Activated naive CD4-positive, alpha-beta T cell treated with anti-CD3 and anti-CD28 coated beads, Interleukin-2, amount 50 U/mL, for 24 hours (primary cell): Measurements from ENCODE around the gene MYOZ2.

Experiments used
- H3K27ac Mint-ChIP-seq: one replicate; pipeline ENCODE4 v1.8.0; 2021; ENCODE audit warnings: mild to moderate bottlenecking, mixed read lengths
- H3K27me3 Mint-ChIP-seq: one replicate; pipeline ENCODE4 v1.8.0; 2021; ENCODE audit warnings: mixed read lengths
- H3K36me3 Mint-ChIP-seq: one replicate; pipeline ENCODE4 v1.8.0; 2021; ENCODE audit warnings: mixed read lengths
- H3K4me1 Mint-ChIP-seq: one replicate; pipeline ENCODE4 v1.8.0; 2021; ENCODE audit warnings: mixed read lengths
- H3K4me3 Mint-ChIP-seq: one replicate; pipeline ENCODE4 v1.8.0; 2021; ENCODE audit warnings: mild to moderate bottlenecking, mixed read lengths
- H3K9me3 Mint-ChIP-seq: one replicate; pipeline ENCODE4 v1.8.0; 2021; ENCODE audit warnings: mixed read lengths

Gene MYOZ2

GRCh38 chr4:119135721-119136121, at the start of gene MYOZ2:
Gene MYOZ2, plus strand, starts transcription at chr4:119135832. Its CDS starts 694 bp downstream, at chr4:119136526.
- Mint-ChIP-seq H3K27me3 (no peaks in the 10 kb centered on the region), H3K9me3 (no peaks in the 10 kb centered on the region), H3K4me1 (peaks cover 40% of the 10 kb centered on the region), H3K27ac (no peak within 1 kb of the TSS), H3K4me3 (no peak within 1 kb of the TSS), H3K36me3 (no peaks in the 10 kb centered on the region)

- Mint-ChIP-seq H3K36me3 (no peaks in the 10 kb centered on the region), H3K27me3 (no peaks in the 10 kb centered on the region), H3K9me3 (no peaks in the 10 kb centered on the region), H3K4me1 (no peaks in the 10 kb centered on the region), H3K27ac (no peak overlapping the region), H3K4me3 (no peak overlapping the region)
Measured at GRCh38 chr4:119087121-119087520, 48.5 kb upstream of the MYOZ2 start.

- no peak overlapping the region for H3K27ac Mint-ChIP-seq
- no peaks in the 10 kb centered on the region for H3K4me1 Mint-ChIP-seq
- H3K4me3 Mint-ChIP-seq, result no peak overlapping the region
- no peaks in the 10 kb centered on the region for H3K9me3 Mint-ChIP-seq
- H3K36me3 Mint-ChIP-seq, result no peaks in the 10 kb centered on the region
- H3K27me3 Mint-ChIP-seq, result no peaks in the 10 kb centered on the region
Measured at GRCh38 chr4:119087656-119088055, 48.0 kb upstream of the MYOZ2 start.

GRCh38 chr4:119093042-119093827, 42.4 kb upstream of the MYOZ2 start:
- no peak overlapping the region for H3K27ac Mint-ChIP-seq
- peaks cover 1% of the 10 kb centered on the region for H3K27me3 Mint-ChIP-seq
- H3K36me3 Mint-ChIP-seq, result no peaks in the 10 kb centered on the region
- H3K4me3 Mint-ChIP-seq, result no peak overlapping the region
- H3K9me3 Mint-ChIP-seq, result no peaks in the 10 kb centered on the region
- peaks cover 4% of the 10 kb centered on the region for H3K4me1 Mint-ChIP-seq

- H3K36me3 Mint-ChIP-seq, result no peaks in the 10 kb centered on the region
- H3K27ac Mint-ChIP-seq, result no peak overlapping the region
- peaks cover 3% of the 10 kb centered on the region for H3K27me3 Mint-ChIP-seq
- no peaks in the 10 kb centered on the region for H3K9me3 Mint-ChIP-seq
- H3K4me3 Mint-ChIP-seq, result no peak overlapping the region
- H3K4me1 Mint-ChIP-seq, result peaks cover 4% of the 10 kb centered on the region
Measured at GRCh38 chr4:119097282-119097900, 38.2 kb upstream of the MYOZ2 start.

- Mint-ChIP-seq H3K27ac (no peak overlapping the region), H3K9me3 (no peaks in the 10 kb centered on the region), H3K36me3 (no peaks in the 10 kb centered on the region), H3K27me3 (peaks cover 3% of the 10 kb centered on the region), H3K4me3 (no peak overlapping the region), H3K4me1 (peaks cover 4% of the 10 kb centered on the region)
Measured at GRCh38 chr4:119098306-119098705, 37.3 kb upstream of the MYOZ2 start.

- H3K27ac Mint-ChIP-seq, result no peak overlapping the region
- H3K36me3 Mint-ChIP-seq, result no peaks in the 10 kb centered on the region
- no peak overlapping the region for H3K4me3 Mint-ChIP-seq
- no peaks in the 10 kb centered on the region for H3K9me3 Mint-ChIP-seq
- H3K27me3 Mint-ChIP-seq, result peaks cover 3% of the 10 kb centered on the region
- peaks cover 4% of the 10 kb centered on the region for H3K4me1 Mint-ChIP-seq
Measured at GRCh38 chr4:119099227-119099810, 36.3 kb upstream of the MYOZ2 start.

- Mint-ChIP-seq H3K27me3 (peaks cover 3% of the 10 kb centered on the region), H3K27ac (no peak overlapping the region), H3K4me3 (no peak overlapping the region), H3K9me3 (no peaks in the 10 kb centered on the region), H3K4me1 (peaks cover 10% of the 10 kb centered on the region), H3K36me3 (no peaks in the 10 kb centered on the region)
Measured at GRCh38 chr4:119100655-119101054, 35.0 kb upstream of the MYOZ2 start.

- Mint-ChIP-seq H3K4me3 (no peak overlapping the region), H3K27me3 (peaks cover 2% of the 10 kb centered on the region), H3K9me3 (no peaks in the 10 kb centered on the region), H3K27ac (no peak overlapping the region), H3K36me3 (no peaks in the 10 kb centered on the region), H3K4me1 (peaks cover 9% of the 10 kb centered on the region)
Measured at GRCh38 chr4:119103263-119103662, 32.4 kb upstream of the MYOZ2 start.

GRCh38 chr4:119104644-119105273, 30.9 kb upstream of the MYOZ2 start:
- Mint-ChIP-seq H3K9me3 (no peaks in the 10 kb centered on the region), H3K36me3 (no peaks in the 10 kb centered on the region), H3K4me3 (no peak overlapping the region), H3K4me1 (peaks cover 9% of the 10 kb centered on the region), H3K27me3 (no peaks in the 10 kb centered on the region), H3K27ac (no peak overlapping the region)

GRCh38 chr4:119105605-119106004, 30.0 kb upstream of the MYOZ2 start:
- H3K9me3 Mint-ChIP-seq, result no peaks in the 10 kb centered on the region
- no peaks in the 10 kb centered on the region for H3K36me3 Mint-ChIP-seq
- H3K27ac Mint-ChIP-seq, result no peak overlapping the region
- no peaks in the 10 kb centered on the region for H3K27me3 Mint-ChIP-seq
- H3K4me1 Mint-ChIP-seq, result peaks cover 9% of the 10 kb centered on the region
- H3K4me3 Mint-ChIP-seq, result no peak overlapping the region

GRCh38 chr4:119106036-119107000, 29.3 kb upstream of the MYOZ2 start:
- H3K27ac Mint-ChIP-seq, result no peak overlapping the region
- H3K27me3 Mint-ChIP-seq, result no peaks in the 10 kb centered on the region
- H3K9me3 Mint-ChIP-seq, result no peaks in the 10 kb centered on the region
- peaks cover 9% of the 10 kb centered on the region for H3K4me1 Mint-ChIP-seq
- no peaks in the 10 kb centered on the region for H3K36me3 Mint-ChIP-seq
- no peak overlapping the region for H3K4me3 Mint-ChIP-seq

- no peaks in the 10 kb centered on the region for H3K9me3 Mint-ChIP-seq
- no peak overlapping the region for H3K27ac Mint-ChIP-seq
- H3K36me3 Mint-ChIP-seq, result no peaks in the 10 kb centered on the region
- no peak overlapping the region for H3K4me3 Mint-ChIP-seq
- no peaks in the 10 kb centered on the region for H3K27me3 Mint-ChIP-seq
- peaks cover 8% of the 10 kb centered on the region for H3K4me1 Mint-ChIP-seq
Measured at GRCh38 chr4:119110121-119110520, 25.5 kb upstream of the MYOZ2 start.

- Mint-ChIP-seq H3K36me3 (no peaks in the 10 kb centered on the region), H3K27me3 (no peaks in the 10 kb centered on the region), H3K4me1 (peaks cover 8% of the 10 kb centered on the region), H3K27ac (no peak overlapping the region), H3K4me3 (no peak overlapping the region), H3K9me3 (no peaks in the 10 kb centered on the region)
Measured at GRCh38 chr4:119111296-119111695, 24.3 kb upstream of the MYOZ2 start.

GRCh38 chr4:119113033-119113655, 22.5 kb upstream of the MYOZ2 start:
- H3K27ac Mint-ChIP-seq, result no peak overlapping the region
- no peaks in the 10 kb centered on the region for H3K9me3 Mint-ChIP-seq
- H3K4me1 Mint-ChIP-seq, result peaks cover 5% of the 10 kb centered on the region
- no peaks in the 10 kb centered on the region for H3K36me3 Mint-ChIP-seq
- no peak overlapping the region for H3K4me3 Mint-ChIP-seq
- no peaks in the 10 kb centered on the region for H3K27me3 Mint-ChIP-seq
